NT2/D1 (cell line): Measurements from ENCODE around the gene PRKCH.

Experiments used
- YY1 ChIP-seq: IDR thresholded peaks from 2 replicates; pipeline ENCODE4 v1.6.1; 2011; ENCODE audit not compliant: insufficient read length, insufficient read depth
- ZNF274 ChIP-seq: IDR thresholded peaks from 2 replicates; pipeline ENCODE4 v1.6.1; 2011; ENCODE audit warnings: mild to moderate bottlenecking, low read depth, low read length

- TF ChIP-seq ZNF274: no peak
- TF ChIP-seq YY1: no peak
Measured at GRCh38 chr14:61474701-61475100, 153.3 kb downstream of the PRKCH start.
